Measurements from ENCODE around the gene ZNF346. TPM values are rescaled to one million over a fixed set of nuclear protein-coding genes. Genes with fewer than 3 reads are reported as not detected.

ZNF346 gene
- total and polyA plus RNA-seq, 2 of the 13 experiments (the other 11 are each of a cell fraction or from before 2014, with no cell fraction given) = 8.6 to 19.4 TPM

GRCh38 chr5:177097016-177097985, 74.8 kb downstream of the ZNF346 start (continued):
- TF ChIP-seq ZBTB40 (IDR thresholded peaks at IDR 0.05) (no peak), ZBTB40 (CRISPR knock-in tag; IDR thresholded peaks at IDR 0.05) (no peak), GFI1 (CRISPR knock-in tag; IDR thresholded peaks at IDR 0.05; ENCODE audit: borderline replicate concordance) (no peak), DR1 (CRISPR knock-in tag; IDR thresholded peaks at IDR 0.05) (no peak), GMEB1 (CRISPR knock-in tag; IDR thresholded peaks at IDR 0.05; ENCODE audit: borderline replicate concordance) (0 out of 2 replicates have a peak, but pooled peaks have one; percentile 27), SALL1 (CRISPR knock-in tag; IDR thresholded peaks at IDR 0.05) (peak; percentile 35), YEATS2 (CRISPR knock-in tag; IDR thresholded peaks at IDR 0.05; ENCODE audit: borderline replicate concordance) (no peak), ERF (CRISPR knock-in tag; IDR thresholded peaks at IDR 0.05) (no peak), PRPF4 (IDR thresholded peaks at IDR 0.05; ENCODE audit: low read depth, low read length, poor library complexity, severe bottlenecking) (no peak), SP2 (CRISPR knock-in tag; IDR thresholded peaks at IDR 0.05) (no peak), KDM5B (CRISPR knock-in tag; IDR thresholded peaks at IDR 0.05; ENCODE audit: borderline replicate concordance) (no peak), ZNF274 (CRISPR knock-in tag; IDR thresholded peaks at IDR 0.05) (peak; percentile 21; the same call in 1 of the 2 replicates)
